SK-MEL-5 (cell line): Measurements from ENCODE around the gene CTRL. TPM values are rescaled to one million over a fixed set of nuclear protein-coding genes. Genes with fewer than 3 reads are reported as not detected.
"Not testable (repeated sequence)": the region's sequence is repeated elsewhere in the genome, so short reads cannot be mapped to it uniquely, and the experiment has no call there.

ENCODE experiments used
- DNase-seq: peaks from one replicate; pipeline ENCODE4 v3.0.0-alpha.2; 2016; ENCODE audit warnings: low read depth, low spot score
- in situ Hi-C: cut with HindIII; loops from 2 replicates; pipeline ENCODE4 v1.10.0; 2016; ENCODE audit warnings: low sequenced_read_pairs, high pct_unique_total_duplicates, low pct_unique_long_range_greater_than_20kb
- total RNA-seq: library from RNA; depleted of rRNA; stranded (reverse); fragments of >200 nt; shearing (Covaris generic); gene quantifications from 2 replicates; pipeline ENCODE4 v1.2.3, GENCODE V29; 2014

CTRL gene
- total RNA-seq, 1 experiment from 2014 or later = 2.6 TPM

DNA sequence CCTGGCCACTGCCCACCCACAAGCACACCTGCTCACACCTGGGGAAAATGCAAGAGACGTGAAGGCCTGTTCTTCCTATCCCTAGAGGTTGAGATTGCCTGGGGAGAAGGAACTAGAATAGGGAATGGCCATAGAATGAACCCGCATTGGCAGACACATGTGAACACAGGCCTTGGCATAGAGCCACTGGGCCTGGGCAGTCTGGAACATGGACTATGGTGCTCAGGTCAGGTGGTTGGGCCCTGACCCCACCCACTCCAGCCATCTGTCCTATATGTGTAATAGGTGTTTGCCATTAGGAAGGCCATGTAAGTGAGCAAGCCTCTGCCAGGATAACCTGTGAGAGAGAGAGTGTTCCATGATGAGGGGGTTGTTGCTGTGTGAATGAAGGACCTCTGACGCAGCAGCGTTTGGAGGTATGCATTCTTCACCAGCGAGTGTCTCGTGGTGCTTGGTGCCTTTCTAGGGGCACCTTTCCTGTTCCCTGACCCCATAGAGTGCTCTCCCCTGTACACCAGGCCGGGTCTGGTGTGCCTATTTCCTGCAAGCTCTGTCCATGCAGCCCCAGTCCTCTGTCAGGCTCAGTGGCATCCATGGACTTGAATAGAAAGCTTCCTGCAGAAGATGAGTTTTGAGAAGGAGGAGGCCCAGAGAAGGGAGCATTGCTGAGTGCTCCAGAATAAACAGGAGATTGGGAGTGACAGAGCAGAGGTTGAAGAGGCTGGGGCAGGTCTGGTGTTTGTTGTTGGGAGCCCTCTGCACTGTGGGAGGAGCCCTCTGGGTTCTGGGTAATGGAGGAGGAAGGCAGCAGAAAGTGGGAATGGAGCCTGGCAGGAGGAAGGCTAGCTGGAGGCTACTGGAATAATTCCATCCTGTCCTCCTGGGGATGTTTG lies 15.6 kb downstream of the CTRL start:
- DNase-seq = no peak
- in situ Hi-C loops = no loop called here

- DNase-seq, in situ Hi-C loops: not testable (repeated sequence)
Observed at GRCh38 chr16:67915496-67915769, 16.2 kb downstream of the CTRL start.

GRCh38 chr16:67914758-67915495 lies 16.7 kb downstream of the CTRL start:
- DNase-seq = no peak
- in situ Hi-C loops = no loop called here

DNA sequence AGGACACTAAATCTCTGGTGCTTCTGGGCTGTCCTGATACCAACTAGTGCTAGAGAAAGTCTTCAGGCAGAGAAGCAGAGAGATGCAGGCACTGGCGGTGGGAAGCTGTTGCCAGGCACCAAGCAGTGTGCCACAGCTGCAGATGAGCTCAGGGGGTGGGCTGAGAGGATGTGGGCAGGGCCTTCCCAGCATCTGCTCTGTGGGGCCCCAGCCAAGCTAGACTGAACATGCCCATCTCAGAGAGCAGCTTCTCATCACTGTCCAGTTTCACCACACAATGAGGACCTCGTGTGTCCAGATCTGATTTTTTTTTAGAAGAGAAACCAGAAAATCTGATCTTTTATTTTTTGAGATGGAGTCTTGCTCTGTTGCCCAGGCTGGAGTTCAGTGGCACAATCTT lies 21.5 kb downstream of the CTRL start:
- no peak for DNase-seq
- in situ Hi-C loops = no loop called here

DNA sequence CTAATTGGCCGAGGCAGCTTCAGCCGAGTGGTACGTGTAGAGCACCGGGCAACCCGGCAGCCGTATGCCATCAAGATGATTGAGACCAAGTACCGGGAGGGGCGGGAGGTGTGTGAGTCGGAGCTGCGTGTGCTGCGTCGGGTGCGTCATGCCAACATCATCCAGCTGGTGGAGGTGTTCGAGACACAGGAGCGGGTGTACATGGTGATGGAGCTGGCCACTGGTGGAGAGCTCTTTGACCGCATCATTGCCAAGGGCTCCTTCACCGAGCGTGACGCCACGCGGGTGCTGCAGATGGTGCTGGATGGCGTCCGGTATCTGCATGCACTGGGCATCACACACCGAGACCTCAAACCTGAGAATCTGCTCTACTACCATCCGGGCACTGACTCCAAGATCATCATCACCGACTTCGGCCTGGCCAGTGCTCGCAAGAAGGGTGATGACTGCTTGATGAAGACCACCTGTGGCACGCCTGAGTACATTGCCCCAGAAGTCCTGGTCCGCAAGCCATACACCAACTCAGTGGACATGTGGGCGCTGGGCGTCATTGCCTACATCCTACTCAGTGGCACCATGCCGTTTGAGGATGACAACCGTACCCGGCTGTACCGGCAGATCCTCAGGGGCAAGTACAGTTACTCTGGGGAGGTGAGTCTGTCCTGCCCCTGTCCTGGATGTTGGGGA lies 22.5 kb downstream of the CTRL start:
- in situ Hi-C loops = no loop called here

DNA sequence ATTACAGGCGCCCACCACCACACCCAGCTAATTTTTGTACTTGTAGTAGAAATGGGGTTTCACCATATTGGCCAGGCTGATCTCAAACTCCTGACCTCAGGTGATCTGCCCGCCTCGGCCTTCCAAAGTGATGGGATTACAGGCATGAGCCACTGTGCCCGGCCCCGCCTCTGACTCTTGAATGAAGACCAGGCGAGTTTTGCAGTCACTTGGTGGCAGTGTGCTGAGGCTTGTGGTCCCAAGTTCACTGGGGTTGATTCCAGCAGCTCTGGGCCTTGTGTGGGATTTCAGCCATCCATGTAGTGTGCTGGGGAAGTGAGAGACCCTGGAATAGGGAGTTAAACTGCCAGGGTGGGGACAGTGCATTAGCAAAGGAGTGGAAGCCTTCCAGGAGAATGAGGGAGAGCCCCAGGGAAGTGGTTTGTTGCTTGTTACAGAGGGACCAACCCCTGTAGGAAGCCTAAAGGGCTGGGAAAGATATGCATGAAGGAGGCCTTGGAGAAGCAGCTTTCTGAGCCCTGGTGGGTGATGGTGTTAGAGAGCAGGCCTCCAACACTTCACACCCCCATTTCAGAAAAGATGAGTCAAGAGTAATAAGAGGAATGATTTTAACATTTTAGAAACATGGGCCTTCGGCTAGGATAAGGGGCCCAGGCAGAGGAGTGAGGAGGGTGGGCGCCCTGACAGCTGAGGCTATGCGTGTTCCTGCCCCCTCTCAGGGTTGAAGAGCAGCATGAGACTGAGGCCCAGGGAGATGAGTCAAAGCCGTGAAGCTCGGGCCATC lies 24.1 kb downstream of the CTRL start:
- in situ Hi-C loops = no loop called here
- no peak for DNase-seq

More for the DNA sequence above, 22.5 kb downstream of the CTRL start:
- DNase-seq = no peak

GRCh38 chr16:67902831-67903230 lies 28.8 kb downstream of the CTRL start:
- DNase-seq = no peak
- in situ Hi-C loops = no loop called here

- DNase-seq = no peak
- in situ Hi-C loops = no loop called here
Observed at GRCh38 chr16:67901734-67902133, 29.9 kb downstream of the CTRL start.

DNA sequence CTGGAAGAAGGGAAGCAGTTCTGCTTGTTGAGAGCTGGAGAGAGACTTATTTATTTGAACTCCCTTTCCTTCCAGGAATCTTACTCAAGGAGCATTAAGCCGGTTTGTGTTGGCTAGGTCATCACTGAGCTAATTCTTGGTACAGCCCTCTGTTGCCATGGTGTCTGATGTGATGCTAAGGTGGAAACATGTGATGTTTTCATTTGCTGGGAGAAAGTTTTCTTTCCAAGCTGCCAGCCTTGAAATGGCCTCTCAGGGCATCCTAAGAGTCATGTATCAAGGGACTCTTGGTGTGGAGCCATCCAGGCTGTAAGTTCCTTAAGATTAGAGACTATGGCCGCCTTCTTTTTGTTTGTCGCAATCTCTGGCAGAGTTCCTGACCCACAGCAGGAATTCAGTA lies 34.4 kb downstream of the CTRL start:
- DNase-seq = no peak
- in situ Hi-C loops = no loop called here

- in situ Hi-C loops = no loop called here
- DNase-seq = peak; percentile 9
Observed at GRCh38 chr16:67893743-67894399, 37.8 kb downstream of the CTRL start.

DNA sequence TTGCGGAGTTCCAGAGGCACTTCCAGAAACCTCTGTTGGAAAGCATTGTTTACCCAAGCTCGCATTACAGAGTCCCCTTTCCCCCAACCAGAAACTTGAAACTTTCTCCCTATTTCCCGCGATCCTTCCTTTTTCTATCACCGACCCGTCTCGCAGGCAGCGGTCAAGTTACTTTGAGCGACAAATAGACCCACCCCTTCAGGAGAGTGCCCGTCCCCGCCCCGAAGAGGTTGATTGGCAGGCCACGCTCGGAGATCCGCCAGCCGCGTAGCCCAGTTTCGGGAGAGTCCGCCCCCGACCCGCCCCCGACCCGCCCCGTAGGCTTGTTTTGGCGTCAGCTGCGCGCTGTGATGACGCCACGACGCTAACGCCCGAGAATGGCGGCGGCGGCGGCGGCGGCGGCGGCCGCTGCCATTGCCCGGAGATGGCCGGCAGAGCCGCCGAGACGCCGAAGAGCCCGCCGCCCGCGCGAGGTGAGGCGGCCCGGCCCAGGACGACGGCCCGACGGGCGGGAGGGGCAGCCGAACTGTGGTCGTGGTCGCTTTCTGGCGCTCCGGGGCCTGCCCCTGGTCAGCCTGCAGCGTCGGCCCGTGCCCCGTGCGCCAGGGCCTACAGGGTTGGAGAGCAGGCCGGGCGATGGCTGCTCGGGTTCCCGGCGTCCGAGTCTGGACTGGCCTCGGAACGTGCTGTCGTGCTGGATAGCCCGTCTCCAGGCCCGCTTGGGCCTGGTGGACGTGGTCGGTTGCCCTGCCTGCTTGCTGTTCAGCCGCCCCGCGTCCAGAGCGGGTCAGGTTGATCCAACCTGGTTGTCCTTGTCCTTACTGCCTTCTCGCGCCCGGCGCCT lies 38.5 kb downstream of the CTRL start, which contains the start of gene PSKH1:
Gene PSKH1, plus strand, starts transcription at position 356 of the 844 bp plus-strand sequence. CDS start 15,496 bp downstream, outside the sequence.
- DNase-seq = peak; percentile 95
- in situ Hi-C loops = no loop called here

GRCh38 chr16:67892375-67892774 lies 39.3 kb downstream of the CTRL start:
- in situ Hi-C loops = no loop called here
- DNase-seq = no peak

GRCh38 chr16:67888331-67888730 lies 43.3 kb downstream of the CTRL start:
- in situ Hi-C loops = no loop called here
- DNase-seq = no peak

DNA sequence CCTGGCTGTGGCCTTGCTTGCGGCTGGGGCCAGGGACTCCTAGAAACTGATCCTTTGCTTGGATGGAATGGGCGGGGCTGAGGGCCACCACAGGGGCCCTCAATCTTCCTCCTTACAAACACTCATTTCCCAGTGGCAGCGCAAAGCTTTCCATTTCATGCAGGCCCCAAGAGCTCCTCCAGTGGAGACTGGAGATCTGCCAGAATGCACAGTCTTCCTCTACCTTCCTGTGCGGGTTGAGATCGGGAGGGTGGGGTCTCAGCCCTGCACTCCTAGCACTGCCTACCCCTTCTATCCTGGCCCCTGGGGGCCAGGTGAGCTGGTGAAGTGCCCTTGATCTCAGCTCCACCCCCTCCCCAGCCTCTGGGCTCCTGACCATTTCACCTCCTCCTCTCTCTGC lies 45.3 kb downstream of the CTRL start:
- in situ Hi-C loops = no loop called here
- no peak for DNase-seq

DNA sequence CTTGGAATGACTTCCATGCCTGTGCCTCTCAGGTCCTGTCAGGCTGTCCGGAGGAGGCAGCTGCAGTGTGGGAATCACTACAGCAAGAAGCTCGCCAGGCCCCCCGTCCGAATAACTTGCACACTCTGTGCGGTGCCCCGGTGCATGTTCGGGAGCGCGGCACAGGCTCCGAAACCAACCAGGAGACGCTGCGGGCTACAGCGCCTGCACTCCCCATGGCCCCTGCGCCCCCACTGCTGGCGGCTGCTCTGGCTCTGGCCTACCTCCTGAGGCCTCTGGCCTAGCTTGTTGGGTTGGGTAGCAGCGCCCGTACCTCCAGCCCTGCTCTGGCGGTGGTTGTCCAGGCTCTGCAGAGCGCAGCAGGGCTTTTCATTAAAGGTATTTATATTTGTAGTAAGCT lies 45.7 kb downstream of the CTRL start:
- in situ Hi-C loops = no loop called here
- DNase-seq = no peak

GRCh38 chr16:67885545-67885944 lies 46.1 kb downstream of the CTRL start:
- no peak for DNase-seq
- in situ Hi-C loops = no loop called here
